SK-N-SH (cell line): ENCODE results near the gene RCBTB2. TPM values are rescaled to one million over a fixed set of nuclear protein-coding genes. Genes with fewer than 3 reads are reported as not detected.

ENCODE experiments used
- CTCF ChIA-PET: fragments of 300-600, 350-600 bp; formaldehyde crosslinking; extraction: SDS; loops from one replicate; lab custom pipeline; 2021; lab: Yijun Ruan, JAX
- POLR2A ChIA-PET: fragments of 350-600 bp; sonication (Branson Sonifier 250); formaldehyde crosslinking; extraction: SDS; loops from one replicate; lab custom pipeline; 2020; ENCODE audit warnings: antibody characterized with exemption, inconsistent platforms; lab: Yijun Ruan, JAX
- DNase-seq: peaks from one replicate; pipeline ENCODE4 v3.0.0; 2012
- H2AFZ ChIP-seq: fragments of 200-600 bp; sonication (generic); 2 replicates; pipeline ENCODE4 v1.8.1; 2016; ENCODE audit warnings: antibody characterized with exemption, mild to moderate bottlenecking, low read depth
- H3F3A ChIP-seq: fragments of 200-600 bp; sonication (generic); replicated peaks from 2 replicates; pipeline ENCODE3; 2016; ENCODE audit warnings: antibody characterized with exemption, mild to moderate bottlenecking; ENCODE audit not compliant: insufficient read depth
- H3K27ac ChIP-seq, 2 experiments: fragments of 200-500 bp in 1 of 2; fragments of 200-600 bp in 1 of 2; sonication (Bioruptor generic) in 1 of 2; sonication (generic), shearing (Covaris generic) in 1 of 2; 2 replicates each; pipeline versions ENCODE4 v1.5.1 to v1.6.1; 2014 to 2016; ENCODE audit warnings: low read depth in 2 of 2, inconsistent platforms in 1 of 2, low read length in 1 of 2, mild to moderate bottlenecking in 1 of 2, mixed read lengths in 1 of 2
- H3K27me3 ChIP-seq: fragments of 200-600 bp; sonication (generic), shearing (Covaris generic); 2 replicates; pipeline ENCODE4 v1.6.1; 2016; ENCODE audit warnings: mixed run types; ENCODE audit not compliant: insufficient read depth
- H3K36me3 ChIP-seq, 2 experiments: fragments of 200-500 bp in 1 of 2; fragments of 200-600 bp in 1 of 2; sonication (Bioruptor generic) in 1 of 2; sonication (generic) in 1 of 2; replicated peaks in 1 of 2; 2 replicates each; pipeline versions ENCODE3 to v1.5.1; 2014 to 2016; ENCODE audit warnings: low read length in 1 of 2, mild to moderate bottlenecking in 1 of 2; ENCODE audit not compliant: insufficient read depth in 2 of 2, control insufficient read depth in 1 of 2
- H3K4me1 ChIP-seq, 2 experiments: fragments of 200-500 bp in 1 of 2; fragments of 200-600 bp in 1 of 2; sonication (Bioruptor generic) in 1 of 2; sonication (generic), shearing (Covaris generic) in 1 of 2; 2 replicates each; pipeline versions ENCODE4 v1.5.1 to v1.6.1; 2014 to 2016; ENCODE audit warnings: low read depth in 1 of 2, low read length in 1 of 2, mixed run types in 1 of 2; ENCODE audit not compliant: insufficient read depth in 2 of 2, control insufficient read depth in 1 of 2
- H3K4me2 ChIP-seq: fragments of 200-600 bp; sonication (generic), shearing (Covaris generic); 2 replicates; pipeline ENCODE4 v1.6.1; 2017; ENCODE audit warnings: mixed run types
- H3K4me3 ChIP-seq, 2 experiments: fragments of 200-500 bp in 1 of 2; fragments of 200-600 bp in 1 of 2; sonication (Bioruptor generic) in 1 of 2; sonication (generic), shearing (Covaris generic) in 1 of 2; 2 replicates each; pipeline versions ENCODE4 v1.5.1 to v1.8.1; 2014 to 2016; ENCODE audit warnings: low read depth in 2 of 2, inconsistent platforms in 1 of 2, low read length in 1 of 2, mild to moderate bottlenecking in 1 of 2, mixed read lengths in 1 of 2, moderate library complexity in 1 of 2
- H3K79me2 ChIP-seq: fragments of 200-600 bp; sonication (generic); 2 replicates; pipeline ENCODE4 v1.8.1; 2017; ENCODE audit warnings: mild to moderate bottlenecking; ENCODE audit not compliant: insufficient read depth
- H3K9ac ChIP-seq: fragments of 200-600 bp; sonication (generic); 2 replicates; pipeline ENCODE4 v1.6.1; 2017; ENCODE audit warnings: mixed run types
- H3K9me2 ChIP-seq: fragments of 200-600 bp; sonication (generic); 2 replicates; pipeline ENCODE4 v1.6.1; 2017; ENCODE audit warnings: mixed run types
- H3K9me3 ChIP-seq: fragments of 200-600 bp; sonication (generic); 2 replicates; pipeline ENCODE4 v1.6.1; 2017; ENCODE audit warnings: mixed run types, mild to moderate bottlenecking, moderate library complexity
- H4K20me1 ChIP-seq: fragments of 200-600 bp; sonication (generic); 2 replicates; pipeline ENCODE4 v1.6.1; 2017; ENCODE audit warnings: mild to moderate bottlenecking, mixed run types; ENCODE audit not compliant: insufficient read depth
- CHD2 ChIP-seq: fragments of 150-350 bp; IDR thresholded peaks from 2 replicates; pipeline ENCODE4 v1.6.1; 2018; ENCODE audit warnings: low read length; ENCODE audit not compliant: partially characterized antibody
- ELF1 ChIP-seq: IDR thresholded peaks from 2 replicates; pipeline ENCODE4 v1.4.0; 2012
- FOXJ3 ChIP-seq: sonication (generic); formaldehyde crosslinking; IDR thresholded peaks from 2 replicates; pipeline ENCODE4 v1.5.1; 2020; ENCODE audit warnings: mild to moderate bottlenecking, missing genetic modification reagents
- JUND ChIP-seq: IDR thresholded peaks from 2 replicates; pipeline ENCODE4 v1.4.0; 2012
- NFIC ChIP-seq: IDR thresholded peaks from 2 replicates; pipeline ENCODE4 v1.4.0; 2012; ENCODE audit warnings: borderline replicate concordance
- NRF1 ChIP-seq: IDR thresholded peaks from 2 replicates; pipeline ENCODE4 v1.6.1; 2012; ENCODE audit warnings: low read depth, mild to moderate bottlenecking, low read length
- POLR2AphosphoS5 ChIP-seq: IDR thresholded peaks from 2 replicates; pipeline ENCODE4 v1.6.1; 2012; ENCODE audit warnings: low read depth, low read length
- RFX5 ChIP-seq: IDR thresholded peaks from 2 replicates; pipeline ENCODE4 v1.6.1; 2012; ENCODE audit warnings: mild to moderate bottlenecking, improper control_type of control experiment, low read length
- SMC3 ChIP-seq: IDR thresholded peaks from 2 replicates; pipeline ENCODE4 v1.6.1; 2012; ENCODE audit warnings: low read depth, low read length, improper control_type of control experiment
- TAF1 ChIP-seq: IDR thresholded peaks from 2 replicates; pipeline ENCODE4 v1.6.1; 2012; ENCODE audit warnings: low read depth, mild to moderate bottlenecking, low read length, moderate library complexity, borderline replicate concordance
- TCF12 ChIP-seq: IDR thresholded peaks from 2 replicates; pipeline ENCODE4 v1.4.0; 2012
- YY1 ChIP-seq: IDR thresholded peaks from 2 replicates; pipeline ENCODE4 v1.4.0; 2012; ENCODE audit warnings: low read depth, mild to moderate bottlenecking
- whole genome bisulfite sequencing: methylation state at CpG from one replicate; pipeline ENCODE4 v1.1.6; 2017; ENCODE audit warnings: low lambda C conversion rate; 5-methylcytosine and 5-hydroxymethylcytosine counted together
- polyA plus RNA-seq, 3 experiments: library from polyadenylated mRNA; depleted of rRNA; stranded (reverse); fragments of >200 nt; gene quantifications; 2 replicates each; pipeline ENCODE4 v1.2.3, GENCODE V29; 2012
- TF ChIP-seq, protein P1 (sequence below): IDR thresholded peaks from 2 replicates; pipeline ENCODE4 v1.4.0; 2012; ENCODE audit warnings: low read depth, borderline replicate concordance
- TF ChIP-seq, protein P2 (sequence below): IDR thresholded peaks from 2 replicates; pipeline ENCODE4 v1.4.0; 2012; ENCODE audit warnings: low read depth
- TF ChIP-seq, protein P3 (sequence below): fragments of 200-600 bp; sonication (generic); IDR thresholded peaks from 2 replicates; pipeline ENCODE4 v1.6.1; 2017; ENCODE audit warnings: antibody characterized with exemption, mild to moderate bottlenecking, moderate library complexity
- TF ChIP-seq, protein P4 (sequence below): IDR thresholded peaks from 2 replicates; pipeline ENCODE4 v1.4.0; 2012; ENCODE audit warnings: low read depth, borderline replicate concordance
- TF ChIP-seq, protein P5 (sequence below): fragments of 150-350 bp; IDR thresholded peaks from 2 replicates; pipeline ENCODE4 v1.6.1; 2016; ENCODE audit warnings: mild to moderate bottlenecking, low read depth, low read length
- TF ChIP-seq, protein P6 (sequence below): IDR thresholded peaks from 2 replicates; pipeline ENCODE4; 2012

The RCBTB2 gene
- polyA plus RNA-seq, 1 of the 3 experiments (the other 2 are of a cell fraction), result 2.8 TPM

DNA sequence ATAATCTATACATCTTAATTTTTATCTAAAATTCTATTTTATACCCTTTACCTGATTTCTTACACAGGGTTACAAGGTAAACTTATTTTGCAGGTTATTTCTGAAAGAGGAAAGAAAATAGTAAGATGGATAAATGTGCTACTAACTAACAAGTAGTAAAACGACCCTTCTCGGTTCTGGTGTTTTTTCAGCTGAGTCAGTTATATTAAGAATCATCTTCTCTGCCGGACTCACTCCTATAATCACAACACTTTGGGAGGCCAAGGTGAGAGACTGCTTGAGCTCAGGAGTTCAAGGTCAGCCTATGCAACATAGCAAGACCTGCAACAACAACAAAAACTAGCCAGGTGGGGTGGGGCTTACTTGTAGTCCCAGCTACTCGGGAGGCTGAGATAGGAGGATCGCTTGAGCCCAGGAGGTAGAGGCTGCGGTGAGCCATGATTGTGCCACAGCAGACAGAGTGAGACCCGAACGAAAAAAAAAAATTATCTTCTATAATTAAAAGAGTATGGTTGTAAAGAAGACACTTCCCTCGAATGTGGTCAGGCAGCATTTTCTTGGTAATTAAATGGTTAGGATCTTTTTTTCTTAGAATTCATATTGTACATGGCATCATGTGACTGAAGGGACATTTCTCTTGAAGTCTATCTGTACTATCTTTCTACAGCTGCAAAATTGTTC lies 27.9 kb upstream of the RCBTB2 start:
- Histone ChIP-seq H3K4me1 (peaks cover 0 to 6% of the 10 kb centered on the region in 2 experiments; a peak in 2 of 4 replicates), H3F3A (peaks cover 7% of the 10 kb centered on the region), H3K4me3 (no peak overlapping the region), H4K20me1 (no peaks in the 10 kb centered on the region), H3K27me3 (no peaks in the 10 kb centered on the region), H3K27ac (no peak overlapping the region), H3K9me3 (peaks cover 1% of the 10 kb centered on the region; the same call in 1 of the 2 replicates), H3K4me2 (no peak overlapping the region), H3K9me2 (0 out of 2 replicates have a peak, but pooled peaks cover 4% of the 10 kb centered on the region), H3K36me3 (peaks cover 0 to 3% of the 10 kb centered on the region in 2 experiments), H3K79me2 (no peaks in the 10 kb centered on the region), H2AFZ (0 out of 2 replicates have a peak overlapping the region, but pooled peaks have one; percentile 33), H3K9ac (no peak overlapping the region)
- DNase-seq, result no peak
- TF ChIP-seq JUND (no peak), ELF1 (no peak)
- TF ChIP-seq, protein P1, sequence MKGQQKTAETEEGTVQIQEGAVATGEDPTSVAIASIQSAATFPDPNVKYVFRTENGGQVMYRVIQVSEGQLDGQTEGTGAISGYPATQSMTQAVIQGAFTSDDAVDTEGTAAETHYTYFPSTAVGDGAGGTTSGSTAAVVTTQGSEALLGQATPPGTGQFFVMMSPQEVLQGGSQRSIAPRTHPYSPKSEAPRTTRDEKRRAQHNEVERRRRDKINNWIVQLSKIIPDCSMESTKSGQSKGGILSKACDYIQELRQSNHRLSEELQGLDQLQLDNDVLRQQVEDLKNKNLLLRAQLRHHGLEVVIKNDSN, result no peak
- WGBS, result 93% methylated on average over 9 of the region's 9 CpGs
- CTCF ChIA-PET, result interaction anchor here (2.2 kb wide), 1 partner anchor 19 kb away, joined by 13 read pairs; no protein-coding TSS in a partner anchor
- POLR2A ChIA-PET, result no interaction called here

DNA sequence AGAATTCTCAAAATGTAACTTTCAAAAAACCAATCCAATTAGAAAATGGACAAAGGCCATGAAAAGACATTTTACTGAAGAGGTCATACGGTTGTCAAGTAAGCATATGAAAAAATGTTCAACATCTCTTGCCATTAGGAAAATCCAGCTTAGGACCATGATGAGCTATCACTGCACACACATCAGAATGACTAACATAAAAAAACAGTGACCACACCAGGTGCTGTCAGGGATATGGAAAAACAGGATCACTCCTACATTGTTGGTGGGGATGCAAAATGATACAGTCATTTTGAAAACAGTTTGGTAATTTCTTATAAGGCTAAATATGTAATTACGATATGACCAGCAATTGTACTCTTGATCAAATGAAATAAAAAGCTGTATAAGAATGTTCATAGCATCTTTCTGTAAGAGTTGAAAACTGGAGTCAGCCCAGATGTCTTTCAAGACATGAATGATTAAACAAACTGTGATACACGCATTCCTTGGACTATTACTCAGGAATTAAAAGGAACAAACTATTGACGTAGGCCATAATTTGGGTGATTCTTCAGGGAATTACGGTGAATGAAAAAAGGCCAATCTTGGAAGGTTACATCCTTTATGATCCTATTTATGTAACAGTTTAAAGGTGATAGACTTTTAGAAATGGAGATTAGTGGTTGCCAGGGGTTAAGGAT lies 26.9 kb upstream of the RCBTB2 start:
- Histone ChIP-seq H3K27me3 (no peaks in the 10 kb centered on the region), H3K79me2 (no peaks in the 10 kb centered on the region), H4K20me1 (no peaks in the 10 kb centered on the region), H3K9me2 (0 out of 2 replicates have a peak, but pooled peaks cover 4% of the 10 kb centered on the region), H3K4me3 (no peak overlapping the region), H3F3A (peaks cover 7% of the 10 kb centered on the region), H2AFZ (no peak overlapping the region), H3K27ac (no peak overlapping the region), H3K36me3 (peaks cover 0 to 3% of the 10 kb centered on the region in 2 experiments), H3K4me2 (no peak overlapping the region), H3K9ac (no peak overlapping the region), H3K9me3 (peaks cover 11% of the 10 kb centered on the region), H3K4me1 (peaks cover 0 to 6% of the 10 kb centered on the region in 2 experiments; a peak in 2 of 4 replicates)
- 78% methylated on average over 5 of the region's 5 CpGs for whole genome bisulfite sequencing
- ChIA-PET CTCF (no interaction called here), POLR2A (no interaction called here)
- no peak for DNase-seq
- TF ChIP-seq CHD2, result no peak
- TF ChIP-seq, protein P2, sequence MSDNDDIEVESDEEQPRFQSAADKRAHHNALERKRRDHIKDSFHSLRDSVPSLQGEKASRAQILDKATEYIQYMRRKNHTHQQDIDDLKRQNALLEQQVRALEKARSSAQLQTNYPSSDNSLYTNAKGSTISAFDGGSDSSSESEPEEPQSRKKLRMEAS, result no peak
- TF ChIP-seq NFIC, result no peak
- no peak for TF ChIP-seq TCF12
- no peak for TF ChIP-seq POLR2AphosphoS5
- TF ChIP-seq, protein P3, sequence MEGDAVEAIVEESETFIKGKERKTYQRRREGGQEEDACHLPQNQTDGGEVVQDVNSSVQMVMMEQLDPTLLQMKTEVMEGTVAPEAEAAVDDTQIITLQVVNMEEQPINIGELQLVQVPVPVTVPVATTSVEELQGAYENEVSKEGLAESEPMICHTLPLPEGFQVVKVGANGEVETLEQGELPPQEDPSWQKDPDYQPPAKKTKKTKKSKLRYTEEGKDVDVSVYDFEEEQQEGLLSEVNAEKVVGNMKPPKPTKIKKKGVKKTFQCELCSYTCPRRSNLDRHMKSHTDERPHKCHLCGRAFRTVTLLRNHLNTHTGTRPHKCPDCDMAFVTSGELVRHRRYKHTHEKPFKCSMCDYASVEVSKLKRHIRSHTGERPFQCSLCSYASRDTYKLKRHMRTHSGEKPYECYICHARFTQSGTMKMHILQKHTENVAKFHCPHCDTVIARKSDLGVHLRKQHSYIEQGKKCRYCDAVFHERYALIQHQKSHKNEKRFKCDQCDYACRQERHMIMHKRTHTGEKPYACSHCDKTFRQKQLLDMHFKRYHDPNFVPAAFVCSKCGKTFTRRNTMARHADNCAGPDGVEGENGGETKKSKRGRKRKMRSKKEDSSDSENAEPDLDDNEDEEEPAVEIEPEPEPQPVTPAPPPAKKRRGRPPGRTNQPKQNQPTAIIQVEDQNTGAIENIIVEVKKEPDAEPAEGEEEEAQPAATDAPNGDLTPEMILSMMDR, result no peak
- no peak for TF ChIP-seq YY1
- TF ChIP-seq, protein P4, sequence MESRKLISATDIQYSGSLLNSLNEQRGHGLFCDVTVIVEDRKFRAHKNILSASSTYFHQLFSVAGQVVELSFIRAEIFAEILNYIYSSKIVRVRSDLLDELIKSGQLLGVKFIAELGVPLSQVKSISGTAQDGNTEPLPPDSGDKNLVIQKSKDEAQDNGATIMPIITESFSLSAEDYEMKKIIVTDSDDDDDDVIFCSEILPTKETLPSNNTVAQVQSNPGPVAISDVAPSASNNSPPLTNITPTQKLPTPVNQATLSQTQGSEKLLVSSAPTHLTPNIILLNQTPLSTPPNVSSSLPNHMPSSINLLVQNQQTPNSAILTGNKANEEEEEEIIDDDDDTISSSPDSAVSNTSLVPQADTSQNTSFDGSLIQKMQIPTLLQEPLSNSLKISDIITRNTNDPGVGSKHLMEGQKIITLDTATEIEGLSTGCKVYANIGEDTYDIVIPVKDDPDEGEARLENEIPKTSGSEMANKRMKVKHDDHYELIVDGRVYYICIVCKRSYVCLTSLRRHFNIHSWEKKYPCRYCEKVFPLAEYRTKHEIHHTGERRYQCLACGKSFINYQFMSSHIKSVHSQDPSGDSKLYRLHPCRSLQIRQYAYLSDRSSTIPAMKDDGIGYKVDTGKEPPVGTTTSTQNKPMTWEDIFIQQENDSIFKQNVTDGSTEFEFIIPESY, result no peak
- TF ChIP-seq, protein P5, sequence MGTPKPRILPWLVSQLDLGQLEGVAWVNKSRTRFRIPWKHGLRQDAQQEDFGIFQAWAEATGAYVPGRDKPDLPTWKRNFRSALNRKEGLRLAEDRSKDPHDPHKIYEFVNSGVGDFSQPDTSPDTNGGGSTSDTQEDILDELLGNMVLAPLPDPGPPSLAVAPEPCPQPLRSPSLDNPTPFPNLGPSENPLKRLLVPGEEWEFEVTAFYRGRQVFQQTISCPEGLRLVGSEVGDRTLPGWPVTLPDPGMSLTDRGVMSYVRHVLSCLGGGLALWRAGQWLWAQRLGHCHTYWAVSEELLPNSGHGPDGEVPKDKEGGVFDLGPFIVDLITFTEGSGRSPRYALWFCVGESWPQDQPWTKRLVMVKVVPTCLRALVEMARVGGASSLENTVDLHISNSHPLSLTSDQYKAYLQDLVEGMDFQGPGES, result no peak
- TF ChIP-seq FOXJ3 (CRISPR knock-in tag), result no peak
- TF ChIP-seq TAF1, result no peak
- no peak for TF ChIP-seq NRF1
- no peak for TF ChIP-seq RFX5
- TF ChIP-seq JUND, result no peak
- TF ChIP-seq, protein P6, sequence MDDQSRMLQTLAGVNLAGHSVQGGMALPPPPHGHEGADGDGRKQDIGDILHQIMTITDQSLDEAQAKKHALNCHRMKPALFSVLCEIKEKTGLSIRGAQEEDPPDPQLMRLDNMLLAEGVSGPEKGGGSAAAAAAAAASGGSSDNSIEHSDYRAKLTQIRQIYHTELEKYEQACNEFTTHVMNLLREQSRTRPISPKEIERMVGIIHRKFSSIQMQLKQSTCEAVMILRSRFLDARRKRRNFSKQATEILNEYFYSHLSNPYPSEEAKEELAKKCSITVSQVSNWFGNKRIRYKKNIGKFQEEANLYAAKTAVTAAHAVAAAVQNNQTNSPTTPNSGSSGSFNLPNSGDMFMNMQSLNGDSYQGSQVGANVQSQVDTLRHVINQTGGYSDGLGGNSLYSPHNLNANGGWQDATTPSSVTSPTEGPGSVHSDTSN, result no peak
- TF ChIP-seq, protein P1, result no peak
- TF ChIP-seq SMC3, result no peak
